ENCODE results near the gene ERBB4.

- TF ChIP-seq SMC3 (IDR thresholded peaks at IDR 0.05; ENCODE audit: low read depth, low read length), result no peak
- TF ChIP-seq USF2 (IDR thresholded peaks at IDR 0.05; ENCODE audit: borderline replicate concordance, low read depth, low read length), result no peak
- TF ChIP-seq CTCF (IDR thresholded peaks at IDR 0.05), result no peak
- TF ChIP-seq EZH2phosphoT487 (IDR thresholded peaks at IDR 0.05; ENCODE audit: borderline replicate concordance, low read depth), result no peak
- no peak for TF ChIP-seq TAF1 (IDR thresholded peaks at IDR 0.05; ENCODE audit: borderline replicate concordance, low read depth, low read length)
Observed at GRCh38 chr2:211396815-211397214, 1141.8 kb downstream of the ERBB4 start.

Measured in SK-N-SH (cell line).